IMR-90 (cell line): ENCODE measurements around the gene KRT71.

Experiments used
- CEBPB ChIP-seq: IDR thresholded peaks from 2 replicates; pipeline ENCODE4 v1.6.1; 2012; ENCODE audit warnings: low read depth, low read length, improper control_type of control experiment
- CHD1 ChIP-seq: IDR thresholded peaks from 2 replicates; pipeline ENCODE4 v1.6.1; 2012; ENCODE audit warnings: low read depth, low read length, improper control_type of control experiment
- CTCF ChIP-seq: conservative IDR thresholded peaks from 2 replicates; pipeline ENCODE4 v1.5.1; 2012; ENCODE audit warnings: mild to moderate bottlenecking, low read depth, low read length, improper control_type of control experiment
- ELK1 ChIP-seq: fragments of 150-350 bp; IDR thresholded peaks from 2 replicates; pipeline ENCODE4 v1.6.1; 2016; ENCODE audit warnings: low read depth, mild to moderate bottlenecking, low read length, moderate library complexity, borderline replicate concordance
- MAFK ChIP-seq: IDR thresholded peaks from 2 replicates; pipeline ENCODE4 v1.6.1; 2012; ENCODE audit warnings: low read depth, low read length, improper control_type of control experiment
- NFE2L2 ChIP-seq: fragments of 150-350 bp; IDR thresholded peaks from 2 replicates; pipeline ENCODE4 v1.6.1; 2016; ENCODE audit warnings: low read depth, mild to moderate bottlenecking, low read length
- POLR2A ChIP-seq: IDR thresholded peaks from 2 replicates; pipeline ENCODE4 v1.6.1; 2012; ENCODE audit warnings: mild to moderate bottlenecking, low read depth, low read length
- RAD21 ChIP-seq: IDR thresholded peaks from 2 replicates; pipeline ENCODE4 v1.6.1; 2012; ENCODE audit warnings: low read length, improper control_type of control experiment
- RFX5 ChIP-seq: IDR thresholded peaks from 2 replicates; pipeline ENCODE4 v1.8.0; 2012; ENCODE audit warnings: low read depth, mild to moderate bottlenecking, low read length, moderate library complexity
- SMC3 ChIP-seq: fragments of 150-350 bp; IDR thresholded peaks from 2 replicates; pipeline ENCODE4 v1.6.1; 2016; ENCODE audit warnings: low read depth, mild to moderate bottlenecking, antibody characterized with exemption, low read length, moderate library complexity
- USF2 ChIP-seq: fragments of 150-350 bp; IDR thresholded peaks from 2 replicates; pipeline ENCODE4 v1.6.1; 2017; ENCODE audit warnings: mild to moderate bottlenecking, antibody characterized with exemption, low read length, low read depth

GRCh38 chr12:52515319-52515646, 37.7 kb downstream of the KRT71 start:
- TF ChIP-seq POLR2A, result no peak
- no peak for TF ChIP-seq CTCF
- no peak for TF ChIP-seq USF2
- no peak for TF ChIP-seq SMC3
- no peak for TF ChIP-seq CEBPB
- no peak for TF ChIP-seq CHD1
- no peak for TF ChIP-seq RFX5
- TF ChIP-seq MAFK, result no peak
- TF ChIP-seq ELK1, result no peak
- TF ChIP-seq RAD21, result no peak
- TF ChIP-seq NFE2L2, result no peak
